GM18861 (cell line): ENCODE data around the gene ADGRV1.

Experiments used
- ATAC-seq: cut with Tn5 transposase; IDR thresholded peaks from one replicate; pipeline ENCODE4 v1.9.1; 2021; ENCODE audit not compliant: unreplicated experiment

ADGRV1 gene

DNA sequence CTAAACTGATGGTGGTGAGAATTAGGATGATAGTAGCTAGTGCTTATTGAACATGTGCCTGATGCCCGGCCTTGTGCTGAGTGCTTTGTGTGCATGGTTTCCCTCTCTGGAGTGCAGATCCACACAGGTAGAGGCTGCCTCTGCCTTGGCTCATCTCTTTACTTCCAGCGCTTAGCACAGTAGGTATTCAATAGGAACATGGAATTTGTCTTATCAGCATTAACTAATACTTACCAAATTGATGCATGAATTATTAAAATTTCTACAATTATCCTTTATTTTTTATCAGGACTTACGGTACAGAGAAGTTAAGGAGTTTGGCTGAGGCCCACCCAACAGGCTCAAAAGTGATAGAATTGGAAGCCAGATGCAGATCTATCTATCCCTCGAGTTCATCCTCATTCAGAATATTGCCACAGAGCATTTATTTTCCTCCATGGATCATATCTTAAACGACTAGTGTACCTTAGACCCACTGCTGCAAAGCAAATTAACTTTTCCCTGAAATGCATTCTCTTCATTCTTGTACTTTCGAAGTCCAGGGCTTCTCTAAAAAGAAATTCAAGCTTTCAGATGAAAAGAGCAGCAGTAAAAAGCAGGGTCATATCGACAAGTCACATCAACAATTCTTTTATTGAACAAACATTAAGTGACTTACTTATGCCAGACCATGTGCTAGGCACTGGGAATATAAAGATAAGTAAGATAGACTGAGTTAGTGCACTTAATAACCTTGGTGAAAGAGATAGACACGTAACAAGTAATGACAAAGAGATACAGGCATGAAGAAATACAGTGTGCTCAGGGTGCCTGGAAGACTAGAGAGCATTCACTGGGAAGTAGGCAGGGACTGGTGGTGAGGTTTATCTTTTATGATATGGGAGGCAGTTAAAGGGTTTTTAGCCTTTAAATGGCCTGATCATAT, 534.5 kb downstream of the ADGRV1 start:
- no peak for ATAC-seq

DNA sequence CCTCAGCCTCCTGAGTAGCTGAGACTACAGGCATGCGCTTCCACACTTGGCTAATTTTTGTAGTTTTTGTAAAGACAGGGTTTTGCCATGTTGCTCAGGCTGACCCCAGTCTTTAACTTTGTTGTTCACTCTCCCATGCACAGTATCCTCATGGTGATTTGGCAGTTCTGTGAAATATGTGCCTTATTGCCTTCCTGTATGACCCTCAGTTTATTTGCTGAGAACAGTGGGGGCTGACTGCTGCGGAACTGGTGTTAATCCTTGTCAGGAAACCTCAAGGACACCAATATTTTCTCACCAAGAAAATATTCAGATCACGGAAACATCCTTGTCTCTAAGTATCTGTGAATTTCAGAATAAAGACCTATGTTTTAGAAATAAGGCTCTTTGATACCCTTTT, 536.7 kb downstream of the ADGRV1 start:
- ATAC-seq = no peak

- ATAC-seq = no peak
Observed at GRCh38 chr5:91095786-91096385, 537.3 kb downstream of the ADGRV1 start.

DNA sequence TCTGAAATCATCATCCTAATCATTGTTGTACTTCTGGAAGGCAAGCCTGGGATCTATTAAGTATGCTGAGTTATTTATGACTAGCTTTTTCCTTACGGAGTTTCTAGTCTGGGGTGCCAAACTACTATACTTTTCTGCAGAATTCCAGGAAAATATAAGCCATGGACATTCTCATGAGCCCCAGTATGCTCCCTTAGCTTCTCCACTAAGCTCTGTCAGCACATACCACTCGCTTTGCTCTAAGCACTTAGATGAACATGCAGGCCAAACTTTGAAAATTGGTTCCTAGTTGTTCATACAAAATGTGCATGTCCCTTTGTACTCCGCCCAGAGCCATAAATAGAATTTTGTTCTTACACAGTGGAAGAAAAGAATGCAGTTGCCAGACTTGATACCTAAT, 539.9 kb downstream of the ADGRV1 start:
- ATAC-seq = no peak

- ATAC-seq = peak; percentile 94
Observed at GRCh38 chr5:91101600-91102379, 543.2 kb downstream of the ADGRV1 start.

- ATAC-seq = no peak
Observed at GRCh38 chr5:91103353-91104061, 544.9 kb downstream of the ADGRV1 start.

DNA sequence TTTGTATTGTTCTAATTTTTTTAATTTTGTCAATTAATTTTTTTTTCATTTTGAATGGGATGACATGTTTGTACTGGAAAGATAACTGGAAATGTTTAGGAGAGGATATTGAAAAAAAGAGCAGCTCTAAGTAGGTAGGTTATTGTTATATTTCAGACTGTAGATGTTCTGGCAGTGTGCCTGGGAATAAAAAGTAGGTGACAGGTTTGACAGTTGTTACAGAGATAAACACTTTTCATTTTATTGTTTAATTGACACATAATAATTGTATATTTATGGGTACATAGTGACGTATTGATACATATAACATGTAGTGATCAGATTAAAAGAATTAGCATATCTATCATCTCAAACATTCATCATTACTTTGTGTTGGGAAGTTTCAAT, 545.5 kb downstream of the ADGRV1 start:
- ATAC-seq = no peak

- no peak for ATAC-seq
Observed at GRCh38 chr5:91106842-91107511, 548.4 kb downstream of the ADGRV1 start.

GRCh38 chr5:91109634-91110033, 551.0 kb downstream of the ADGRV1 start:
- no peak for ATAC-seq

GRCh38 chr5:91110686-91111085, 552.1 kb downstream of the ADGRV1 start:
- ATAC-seq = no peak

GRCh38 chr5:91111473-91112238, 553.1 kb downstream of the ADGRV1 start:
- no peak for ATAC-seq

DNA sequence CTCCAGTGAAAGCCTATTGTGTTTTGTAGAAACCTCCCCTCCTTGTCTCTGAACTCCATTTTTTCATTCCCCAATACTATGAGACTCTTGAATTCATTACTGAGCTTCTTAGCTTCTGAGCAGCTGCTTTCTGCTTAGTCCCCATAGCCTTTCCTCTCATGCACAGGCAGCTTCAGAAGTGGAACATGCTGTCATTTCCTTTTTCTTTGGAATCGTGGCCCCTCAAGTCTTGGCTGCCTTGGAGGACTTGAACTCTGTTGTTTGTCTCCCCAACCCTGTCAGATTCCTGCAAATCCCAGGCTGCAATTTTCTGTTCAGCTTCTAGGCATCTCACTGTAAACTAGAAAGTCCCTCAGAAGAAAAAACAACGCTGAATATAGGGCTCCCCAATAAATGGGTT, 556.1 kb downstream of the ADGRV1 start:
- ATAC-seq = no peak

GRCh38 chr5:91118354-91118753, 559.8 kb downstream of the ADGRV1 start:
- ATAC-seq = no peak

GRCh38 chr5:91118796-91119195, 560.2 kb downstream of the ADGRV1 start:
- ATAC-seq = no peak

GRCh38 chr5:91119217-91119616, 560.6 kb downstream of the ADGRV1 start:
- no peak for ATAC-seq

- no peak for ATAC-seq
Observed at GRCh38 chr5:91119981-91120850, 561.6 kb downstream of the ADGRV1 start.

GRCh38 chr5:91121347-91121993, 562.9 kb downstream of the ADGRV1 start:
- no peak for ATAC-seq

DNA sequence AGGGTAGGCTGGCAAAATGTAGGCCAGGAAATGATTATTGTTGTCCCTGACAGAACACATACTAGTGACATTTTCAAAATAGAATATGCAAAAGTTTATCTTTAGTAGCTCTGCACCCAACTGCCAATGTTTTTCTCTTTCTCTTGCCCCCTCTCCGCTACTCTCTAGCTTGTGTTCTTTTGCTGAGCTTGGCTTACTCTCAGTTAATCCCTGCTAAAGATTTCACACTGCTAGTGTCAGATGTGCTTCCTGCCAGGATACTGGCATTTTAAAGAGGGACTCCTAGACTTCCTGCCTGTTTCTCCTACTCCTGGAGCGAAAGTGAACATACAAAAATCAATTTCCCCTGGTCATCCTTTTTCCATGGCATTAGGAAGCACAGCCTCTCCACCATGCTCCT, 564.1 kb downstream of the ADGRV1 start:
- no peak for ATAC-seq
